ENCODE data around the gene ASXL1.
"Not testable (repeated sequence)": the region's sequence is repeated elsewhere in the genome, so short reads cannot be mapped to it uniquely, and the experiment has no call there.

ASXL1 gene

GRCh38 chr20:32357869-32358631, at the start of gene ASXL1:
Gene ASXL1, plus strand, starts transcription at chr20:32358331. Its CDS starts 445 bp downstream, at chr20:32358776.
- DNase-seq: peak; percentile 93

DNA sequence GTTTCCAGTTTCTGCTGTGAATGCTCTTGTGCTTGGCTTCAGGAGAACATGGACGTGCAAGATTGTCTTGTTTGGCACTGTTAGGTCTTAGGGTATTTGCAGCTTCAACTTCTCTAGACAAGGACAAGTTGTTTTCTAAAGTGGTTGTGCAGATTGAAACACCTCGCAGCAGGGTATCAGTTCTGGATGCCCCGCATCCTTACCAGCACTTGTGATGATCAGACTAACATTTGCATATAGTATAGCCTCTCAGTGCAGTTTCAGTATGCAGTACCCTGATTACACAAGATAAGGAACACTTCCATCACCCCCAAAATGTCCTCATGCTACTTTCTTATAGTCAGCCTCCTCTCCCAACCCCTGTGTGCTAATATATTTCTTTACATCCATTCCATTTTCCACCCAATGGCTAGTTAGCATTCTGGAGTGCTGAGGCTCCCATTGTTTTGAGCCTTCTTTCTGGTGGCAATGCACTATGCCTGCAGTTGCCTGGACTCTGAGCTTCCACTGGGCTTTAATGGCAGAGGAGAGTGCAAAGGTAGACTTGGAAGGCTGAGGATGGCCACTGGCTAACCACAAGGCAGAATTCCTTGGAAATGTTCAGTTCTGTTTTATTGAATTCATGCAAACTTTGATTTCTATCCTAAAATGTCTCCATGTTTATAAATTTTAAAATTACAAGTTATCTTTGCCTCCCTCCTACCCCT, 45.3 kb upstream of the ASXL1 start:
- no peak for DNase-seq

DNA sequence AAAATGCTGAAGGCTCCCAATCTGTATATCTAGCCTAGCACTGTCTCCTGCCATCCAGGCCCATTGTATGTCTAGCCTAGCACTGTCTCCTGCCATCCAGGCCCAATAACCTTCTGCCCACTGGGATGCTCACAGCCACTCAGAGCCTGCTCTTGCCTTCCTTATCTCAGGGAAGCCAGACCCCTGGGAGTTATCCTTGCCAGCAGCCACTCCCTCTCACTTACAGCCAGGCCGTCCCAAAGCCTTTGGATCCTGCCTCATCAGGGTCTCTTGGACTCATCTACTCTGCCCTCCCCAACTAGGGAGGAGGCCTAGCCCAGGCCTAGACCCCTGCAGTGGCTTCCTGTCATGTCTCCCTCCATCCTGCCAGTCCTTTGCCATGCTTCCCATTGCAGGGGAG, 43.4 kb upstream of the ASXL1 start:
- no peak for DNase-seq

DNA sequence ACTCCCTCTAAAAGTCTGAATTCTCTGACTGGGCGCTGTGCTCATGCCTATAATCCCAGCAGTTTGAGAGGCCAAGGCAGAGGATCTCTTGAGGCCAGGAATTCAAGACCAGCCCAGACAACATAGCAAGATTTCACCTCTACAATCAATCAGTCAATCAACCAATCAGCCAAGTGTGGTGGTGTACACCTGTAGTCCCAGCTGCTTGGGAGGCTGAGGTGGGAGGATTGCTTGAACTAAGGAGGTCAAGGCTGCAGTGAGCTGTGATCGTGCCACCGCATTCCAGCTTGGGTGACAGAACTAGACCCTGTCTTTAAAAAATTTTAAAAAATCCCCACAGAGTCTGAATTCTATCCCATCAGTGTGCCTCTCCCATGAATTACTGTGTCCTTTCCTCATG, 42.7 kb upstream of the ASXL1 start:
- DNase-seq: no peak

- no peak for DNase-seq
Measured at GRCh38 chr20:32315891-32316290, 42.2 kb upstream of the ASXL1 start.

DNA sequence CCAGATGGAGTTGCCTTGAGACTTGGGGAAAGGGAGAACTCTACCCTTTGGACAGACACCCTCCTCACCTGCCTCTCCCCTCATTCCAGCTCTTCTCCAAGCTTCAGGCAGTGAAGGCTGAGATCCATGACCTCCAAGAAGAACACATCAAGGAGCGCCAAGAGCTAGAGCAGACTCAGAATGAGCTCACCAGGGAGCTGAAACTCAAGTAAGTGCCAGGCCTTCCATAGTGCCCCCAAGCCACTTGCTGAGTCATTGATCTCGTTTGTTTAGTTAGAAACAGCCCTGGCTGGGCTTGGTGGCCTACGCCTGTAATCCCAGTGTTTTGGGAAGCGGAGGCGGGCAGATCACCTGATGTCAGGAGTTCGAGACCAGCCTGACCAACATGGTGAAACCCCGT, 41.5 kb upstream of the ASXL1 start:
- DNase-seq: no peak

- no peak for DNase-seq
Measured at GRCh38 chr20:32319100-32319499, 39.0 kb upstream of the ASXL1 start.

- DNase-seq: no peak
Measured at GRCh38 chr20:32320305-32320704, 37.8 kb upstream of the ASXL1 start.

- DNase-seq: no peak
Measured at GRCh38 chr20:32321390-32321789, 36.7 kb upstream of the ASXL1 start.

GRCh38 chr20:32322260-32322659, 35.9 kb upstream of the ASXL1 start:
- not testable (repeated sequence) for DNase-seq

- DNase-seq: not testable (repeated sequence)
Measured at GRCh38 chr20:32323761-32324160, 34.4 kb upstream of the ASXL1 start.

GRCh38 chr20:32325706-32326503, 32.2 kb upstream of the ASXL1 start:
- DNase-seq: no peak

DNA sequence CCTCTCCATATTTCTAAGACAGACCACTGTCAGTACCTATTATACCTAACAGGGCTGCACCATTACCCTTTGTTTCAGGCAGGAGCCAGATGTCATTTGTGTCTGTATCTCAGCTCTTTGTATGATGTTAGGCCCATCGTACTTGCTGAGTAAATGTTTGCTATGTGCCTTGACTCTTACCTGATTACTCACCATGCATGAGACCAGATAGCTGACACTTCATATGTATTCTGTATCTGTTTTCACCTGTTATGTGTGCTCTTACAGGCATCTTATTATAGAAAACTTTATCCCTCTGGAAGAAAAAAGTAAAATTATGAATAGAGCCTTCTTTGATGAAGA, 31.7 kb upstream of the ASXL1 start:
- no peak for DNase-seq

- DNase-seq: no peak
Measured at GRCh38 chr20:32327087-32327681, 30.9 kb upstream of the ASXL1 start.

DNA sequence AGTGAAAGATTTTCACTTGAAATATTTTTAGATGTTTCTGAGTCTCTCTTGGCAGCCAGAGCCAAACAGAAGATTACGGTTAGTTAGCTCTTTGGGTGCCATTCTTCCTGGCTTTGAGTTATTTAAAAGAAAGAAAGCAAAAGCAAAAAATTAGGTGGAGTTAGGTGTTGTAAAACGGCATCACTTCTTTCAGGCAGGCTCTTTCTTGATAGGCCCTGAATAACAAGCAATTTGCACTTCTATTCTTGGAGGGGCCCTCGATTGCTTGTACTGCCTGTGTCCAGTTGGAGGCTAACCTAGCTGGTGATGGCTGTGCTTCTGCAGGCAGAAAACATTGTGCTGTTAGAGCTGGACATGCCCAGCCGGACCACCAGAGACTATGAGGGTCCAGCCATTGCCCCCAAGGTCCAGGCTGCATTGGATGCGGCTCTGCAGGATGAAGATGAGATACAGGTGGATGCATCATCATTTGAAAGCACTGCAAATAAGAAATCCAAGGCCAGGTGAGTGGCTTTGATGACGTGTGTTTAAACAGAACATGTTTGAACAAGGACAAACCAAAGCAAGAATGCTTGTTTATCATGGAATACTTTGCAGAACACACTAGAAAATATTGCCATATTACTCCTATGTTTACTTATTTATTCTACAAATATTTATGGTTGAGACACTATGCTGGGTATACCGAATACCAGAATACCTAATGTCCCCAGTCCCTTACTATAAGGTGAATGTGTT, 28.1 kb upstream of the ASXL1 start:
- DNase-seq: no peak

- DNase-seq: no peak
Measured at GRCh38 chr20:32330555-32330897, 27.6 kb upstream of the ASXL1 start.

DNA sequence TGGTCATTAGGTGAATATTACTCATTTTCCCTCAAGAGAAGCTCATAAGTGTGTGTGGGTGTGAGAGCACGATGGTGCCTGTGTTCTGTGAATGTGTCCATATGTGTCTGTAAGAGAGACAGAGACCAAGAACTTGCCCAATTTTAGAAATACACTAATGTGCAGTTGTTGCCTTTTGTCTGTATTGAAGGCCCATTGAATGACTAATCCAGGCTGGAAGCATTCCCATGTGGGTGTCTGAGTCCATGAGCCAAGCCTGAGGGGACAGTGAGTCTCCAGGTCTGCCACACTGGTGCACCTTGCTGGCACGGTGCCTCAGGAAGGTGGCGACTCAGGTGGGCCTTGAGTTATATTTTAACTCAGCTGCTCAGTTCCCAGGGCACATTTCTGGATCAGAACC, 25.5 kb upstream of the ASXL1 start:
- no peak for DNase-seq

DNA sequence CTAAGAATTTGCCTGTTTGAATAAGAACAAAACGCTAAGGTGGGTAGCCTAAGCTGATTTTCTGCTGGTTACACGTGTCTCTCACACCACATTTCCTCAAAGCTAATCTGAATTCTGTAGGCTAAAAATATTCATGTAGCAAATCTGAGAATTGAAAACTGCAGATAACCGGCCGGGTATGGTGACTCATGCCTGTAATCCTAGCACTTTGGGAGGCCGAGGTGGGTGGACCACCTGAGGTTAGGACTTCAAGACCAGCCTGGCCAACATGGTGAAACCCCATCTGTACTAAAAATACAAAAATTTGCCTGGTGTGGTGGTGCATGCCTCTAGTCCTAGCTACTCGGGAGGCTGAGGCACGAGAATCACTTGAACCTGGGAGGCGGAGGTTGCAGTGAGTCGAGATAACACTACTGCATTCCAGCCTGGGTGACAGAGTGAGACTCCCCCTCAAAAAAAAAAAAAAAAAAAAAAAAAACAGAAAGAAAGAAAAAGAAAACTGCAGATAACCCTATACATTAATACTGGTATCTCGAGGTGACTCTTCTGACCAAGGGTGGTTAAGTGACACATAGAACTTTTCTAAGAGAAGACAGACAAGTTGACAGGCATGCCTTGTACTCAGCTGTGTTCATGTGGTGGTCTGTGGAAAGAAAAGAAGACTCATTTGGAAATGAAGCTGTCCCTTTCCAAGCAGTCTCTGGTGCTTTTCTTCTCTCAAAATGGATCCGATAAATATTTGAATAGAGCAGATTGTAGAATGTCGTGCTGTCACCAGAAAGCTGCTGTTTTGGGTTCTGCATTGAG, 24.7 kb upstream of the ASXL1 start:
- no peak for DNase-seq

GRCh38 chr20:32333988-32334885, 23.9 kb upstream of the ASXL1 start:
- DNase-seq: no peak

DNA sequence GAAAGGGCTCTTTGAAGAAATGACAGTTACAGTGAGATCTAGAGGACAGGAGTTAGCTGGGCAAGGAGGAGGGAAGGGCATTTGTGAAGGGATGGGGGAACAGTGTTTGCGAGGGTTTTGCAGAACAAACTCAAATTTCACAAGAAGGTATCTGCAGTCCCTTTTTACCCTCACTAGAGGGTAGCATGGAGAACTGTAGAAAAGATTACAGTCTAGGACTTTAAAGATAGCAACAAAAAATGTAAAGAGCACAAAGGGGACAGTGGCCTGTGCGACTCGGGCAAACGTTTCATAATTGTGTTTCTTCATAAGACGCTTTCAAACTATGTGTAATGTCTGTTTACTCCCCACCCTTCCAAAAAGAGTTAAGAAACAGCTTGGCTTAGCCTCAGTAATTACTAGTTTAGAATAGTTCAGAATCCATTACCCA, 21.2 kb upstream of the ASXL1 start:
- DNase-seq: peak; percentile 46

Data from GF-D8 (cell line).